ENCODE data around the gene ZNF549.

The ZNF549 gene

DNA sequence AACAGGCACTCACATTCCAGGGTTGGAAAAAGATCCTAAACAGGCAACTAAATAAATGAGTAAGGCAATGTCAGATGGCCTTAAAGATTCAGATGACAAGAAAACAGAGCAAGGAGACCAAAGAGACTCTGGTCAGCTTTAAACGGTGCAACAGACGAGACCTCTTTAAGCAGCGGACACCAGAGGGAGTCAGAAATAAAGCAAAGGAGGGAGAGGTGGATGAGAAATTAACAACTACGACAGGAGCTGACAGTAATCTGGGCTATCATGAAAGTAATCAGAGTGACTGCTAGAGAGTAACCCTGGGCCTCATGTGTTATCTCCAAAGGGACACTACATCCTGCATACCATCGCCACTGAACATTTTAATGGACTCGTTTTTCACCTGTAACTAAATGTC is 31.4 kb downstream of the ZNF549 start:
- peak overlapping the region; percentile 96 for H3K4me3 ChIP-seq (ENCODE audit: low read depth, low read length)
- TF ChIP-seq, protein P1, sequence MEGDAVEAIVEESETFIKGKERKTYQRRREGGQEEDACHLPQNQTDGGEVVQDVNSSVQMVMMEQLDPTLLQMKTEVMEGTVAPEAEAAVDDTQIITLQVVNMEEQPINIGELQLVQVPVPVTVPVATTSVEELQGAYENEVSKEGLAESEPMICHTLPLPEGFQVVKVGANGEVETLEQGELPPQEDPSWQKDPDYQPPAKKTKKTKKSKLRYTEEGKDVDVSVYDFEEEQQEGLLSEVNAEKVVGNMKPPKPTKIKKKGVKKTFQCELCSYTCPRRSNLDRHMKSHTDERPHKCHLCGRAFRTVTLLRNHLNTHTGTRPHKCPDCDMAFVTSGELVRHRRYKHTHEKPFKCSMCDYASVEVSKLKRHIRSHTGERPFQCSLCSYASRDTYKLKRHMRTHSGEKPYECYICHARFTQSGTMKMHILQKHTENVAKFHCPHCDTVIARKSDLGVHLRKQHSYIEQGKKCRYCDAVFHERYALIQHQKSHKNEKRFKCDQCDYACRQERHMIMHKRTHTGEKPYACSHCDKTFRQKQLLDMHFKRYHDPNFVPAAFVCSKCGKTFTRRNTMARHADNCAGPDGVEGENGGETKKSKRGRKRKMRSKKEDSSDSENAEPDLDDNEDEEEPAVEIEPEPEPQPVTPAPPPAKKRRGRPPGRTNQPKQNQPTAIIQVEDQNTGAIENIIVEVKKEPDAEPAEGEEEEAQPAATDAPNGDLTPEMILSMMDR (IDR thresholded peaks at IDR 0.05; ENCODE audit: insufficient read depth, low read length, missing control alignments) = no peak
- ChIA-PET CTCF (interaction anchor here (0.7 to 1.9 kb wide), 6 partner anchors 13 to 600 kb away, joined by 3 to 5 read pairs (median 3); partner anchors contain the start of gene ZNF211), POLR2A (no interaction called here)
- no peak for DNase-seq (ENCODE audit: low read depth, low spot score)

DNA sequence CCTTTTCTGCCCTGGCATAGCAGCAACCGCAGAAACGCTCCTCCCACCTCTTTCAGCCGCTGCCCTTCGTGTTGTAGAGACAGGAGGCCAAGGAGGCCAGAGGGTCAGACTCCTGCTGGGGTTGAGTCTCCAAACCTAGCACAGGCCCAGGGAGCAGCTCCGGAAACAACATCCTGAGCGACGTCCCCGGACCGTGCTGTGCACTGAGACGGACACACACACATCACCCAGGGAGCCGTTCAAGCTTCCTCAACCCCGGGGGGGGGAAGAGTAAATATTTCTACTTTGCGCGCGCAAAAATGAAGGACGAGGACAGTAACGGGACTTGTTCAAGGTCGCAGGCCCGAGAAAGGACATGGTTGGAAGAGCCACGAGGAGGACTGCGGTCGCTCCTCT is 31.9 kb downstream of the ZNF549 start:
- CTCF ChIA-PET = interaction anchor here (0.7 to 1.9 kb wide), 5 partner anchors 14 to 599 kb away, joined by 3 to 5 read pairs (median 3); no protein-coding TSS in a partner anchor

DNA sequence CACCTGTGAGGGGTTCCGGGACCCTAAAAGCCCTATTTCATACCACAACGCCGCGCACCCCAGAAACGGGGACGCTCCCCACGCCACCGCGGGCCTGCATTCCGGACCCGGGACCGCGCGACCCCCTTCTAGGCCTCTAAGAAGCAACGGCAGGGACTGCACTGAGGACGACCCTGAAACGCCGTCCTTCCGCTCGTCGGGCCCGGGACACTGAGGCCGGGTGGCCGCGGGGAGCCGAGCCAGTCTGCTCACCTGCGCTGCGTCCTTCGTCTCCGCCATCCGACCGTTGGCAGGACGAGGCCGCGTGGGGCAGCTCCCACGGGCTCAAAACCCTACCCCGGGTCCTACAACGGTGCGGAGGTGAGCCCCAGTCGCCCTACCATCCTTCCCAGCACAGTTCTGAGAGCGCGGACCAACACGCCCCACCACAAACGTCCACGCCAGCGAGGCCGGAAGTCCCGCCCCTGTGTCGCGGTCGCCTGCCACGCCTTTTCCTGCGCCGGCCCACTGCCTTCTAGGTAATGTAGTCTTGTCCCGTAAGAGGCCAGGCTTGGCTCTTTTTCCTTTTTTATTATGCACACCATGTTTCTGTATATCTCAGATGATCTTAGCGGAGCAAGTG is 32.4 kb downstream of the ZNF549 start, which contains the start of gene ZNF550:
ZNF550 (minus strand) TSS at position 460 of the 622 bp plus-strand sequence; CDS start at position 279, 181 bp downstream.
- ChIA-PET POLR2A (no interaction called here), CTCF (interaction anchor here (1.0 to 1.9 kb wide), 2 partner anchors 57 to 596 kb away, joined by 3 to 5 read pairs; no protein-coding TSS in a partner anchor)
- TF ChIP-seq, protein P1 (IDR thresholded peaks at IDR 0.05; ENCODE audit: insufficient read depth, low read length, missing control alignments) = no peak
- peak; percentile 47 for DNase-seq (ENCODE audit: low read depth, low spot score)
- peak within 1 kb of the TSS; percentile 96 for H3K4me3 ChIP-seq (ENCODE audit: low read depth, low read length)

More for the DNA sequence above, 31.9 kb downstream of the ZNF549 start:
- peak overlapping the region; percentile 96 for H3K4me3 ChIP-seq (ENCODE audit: low read depth, low read length)
- POLR2A ChIA-PET = no interaction called here
- DNase-seq (ENCODE audit: low read depth, low spot score) = no peak
- TF ChIP-seq, protein P1 (IDR thresholded peaks at IDR 0.05; ENCODE audit: insufficient read depth, low read length, missing control alignments) = no peak

DNA sequence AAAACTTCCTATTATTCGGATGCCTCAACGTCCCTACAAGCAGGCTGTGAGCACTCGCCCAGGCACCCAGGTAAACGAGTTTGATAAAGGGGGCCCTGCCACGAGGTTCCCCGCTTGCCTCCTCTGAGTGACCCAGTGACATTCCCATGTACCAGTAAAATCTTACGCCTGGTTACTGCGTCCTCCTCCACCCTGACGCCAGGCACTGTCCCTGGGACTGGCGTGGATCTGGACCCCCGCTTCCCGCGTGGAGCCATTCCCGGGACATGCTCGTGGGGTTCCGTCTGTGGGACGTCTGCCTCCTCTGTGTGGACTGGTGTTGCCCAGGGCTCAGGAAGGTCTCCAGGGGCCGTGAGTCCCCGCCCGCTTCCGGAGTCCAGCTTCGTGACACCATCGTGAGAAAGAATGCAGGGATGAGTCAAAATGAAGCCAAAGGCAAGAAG is 32.9 kb downstream of the ZNF549 start:
- TF ChIP-seq, protein P1 (IDR thresholded peaks at IDR 0.05; ENCODE audit: insufficient read depth, low read length, missing control alignments) = no peak
- peak; percentile 28 for DNase-seq (ENCODE audit: low read depth, low spot score)
- peak overlapping the region; percentile 96 for H3K4me3 ChIP-seq (ENCODE audit: low read depth, low read length)
- ChIA-PET CTCF (interaction anchor here (1.0 kb wide), 1 partner anchor 58 kb away, joined by 3 read pairs; no protein-coding TSS in a partner anchor), POLR2A (no interaction called here)

DNA sequence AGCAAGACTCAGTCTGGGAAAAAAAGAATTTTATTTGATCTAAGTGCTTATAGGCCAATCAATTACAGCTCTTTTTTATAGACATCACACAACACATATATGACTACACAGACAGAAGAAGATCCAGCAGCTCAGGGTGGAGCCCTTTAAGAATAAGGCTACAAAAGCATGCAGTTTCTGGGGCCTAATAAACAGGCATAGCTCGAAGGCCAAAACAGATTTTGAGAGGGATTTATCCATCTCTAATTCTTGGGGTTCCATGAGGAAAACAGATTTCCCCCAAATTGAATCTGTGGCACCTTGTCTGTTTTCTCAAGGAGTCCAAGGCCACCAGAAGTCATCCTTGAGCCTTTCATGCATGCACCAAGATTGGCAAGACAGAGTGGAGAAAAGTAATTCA is 36.4 kb downstream of the ZNF549 start:
- ChIA-PET CTCF (no interaction called here), POLR2A (no interaction called here)
- DNase-seq (ENCODE audit: low read depth, low spot score) = no peak
- no peak overlapping the region for H3K4me3 ChIP-seq (ENCODE audit: low read depth, low read length)
- TF ChIP-seq, protein P1 (IDR thresholded peaks at IDR 0.05; ENCODE audit: insufficient read depth, low read length, missing control alignments) = no peak

DNA sequence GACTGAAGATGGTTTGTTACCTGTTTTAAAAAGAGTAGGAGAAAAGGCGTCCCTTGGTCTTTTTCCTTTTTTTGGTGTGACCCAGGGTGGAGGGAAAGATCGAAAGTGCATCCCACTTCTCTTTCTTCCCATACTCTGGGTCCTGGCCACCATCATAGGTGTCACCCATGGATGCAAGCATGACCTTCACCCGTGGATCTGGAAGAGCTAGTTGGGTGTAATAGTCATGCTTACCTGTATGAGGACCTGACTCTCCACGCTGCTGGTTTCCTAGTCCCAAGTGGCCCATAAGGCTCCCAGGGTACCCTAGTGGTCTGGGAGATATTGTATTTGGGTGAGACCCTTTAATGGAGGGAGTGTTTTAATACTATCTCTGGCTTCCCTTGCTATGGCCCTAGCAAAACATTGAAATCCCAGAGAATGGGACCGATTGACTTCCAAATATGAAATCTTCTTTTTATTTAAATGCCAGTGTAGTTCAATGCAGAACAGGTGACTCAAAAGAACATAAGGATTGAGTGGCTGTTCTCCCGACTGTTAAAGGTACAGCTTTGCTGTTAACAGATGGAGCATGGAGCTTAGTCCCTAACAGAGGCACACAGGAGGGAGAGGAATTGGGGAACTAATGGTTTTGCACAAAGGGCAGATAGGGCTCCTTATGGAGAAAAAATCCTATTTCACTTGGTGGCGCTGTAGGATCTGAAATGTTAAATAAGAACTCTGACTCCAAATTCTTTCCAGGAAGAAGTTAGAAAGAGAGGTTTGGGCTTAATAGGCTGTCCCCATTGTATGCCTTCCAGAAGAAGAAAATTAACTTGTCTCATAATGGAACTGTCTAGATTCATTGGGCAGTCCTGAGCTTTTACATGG is 39.5 kb downstream of the ZNF549 start:
- H3K4me3 ChIP-seq (ENCODE audit: low read depth, low read length) = no peak overlapping the region
- ChIA-PET CTCF (no interaction called here), POLR2A (no interaction called here)
- TF ChIP-seq, protein P1 (IDR thresholded peaks at IDR 0.05; ENCODE audit: insufficient read depth, low read length, missing control alignments) = no peak
- no peak for DNase-seq (ENCODE audit: low read depth, low spot score)

All from AG04449 (cell line).